GM19351 (cell line): ENCODE data around the gene B3GNT7.
"Not testable (repeated sequence)": the region's sequence is repeated elsewhere in the genome, so short reads cannot be mapped to it uniquely, and the experiment has no call there.

Experiments used
- ATAC-seq: cut with Tn5 transposase; IDR thresholded peaks from one replicate; pipeline ENCODE4 v1.9.1; 2021; ENCODE audit warnings: mild to moderate bottlenecking, moderate library complexity; ENCODE audit not compliant: unreplicated experiment

The B3GNT7 gene

GRCh38 chr2:231399046-231399852 lies 3.7 kb downstream of the B3GNT7 start:
- ATAC-seq: no peak

GRCh38 chr2:231399853-231400680 lies 4.6 kb downstream of the B3GNT7 start:
- ATAC-seq: no peak

DNA sequence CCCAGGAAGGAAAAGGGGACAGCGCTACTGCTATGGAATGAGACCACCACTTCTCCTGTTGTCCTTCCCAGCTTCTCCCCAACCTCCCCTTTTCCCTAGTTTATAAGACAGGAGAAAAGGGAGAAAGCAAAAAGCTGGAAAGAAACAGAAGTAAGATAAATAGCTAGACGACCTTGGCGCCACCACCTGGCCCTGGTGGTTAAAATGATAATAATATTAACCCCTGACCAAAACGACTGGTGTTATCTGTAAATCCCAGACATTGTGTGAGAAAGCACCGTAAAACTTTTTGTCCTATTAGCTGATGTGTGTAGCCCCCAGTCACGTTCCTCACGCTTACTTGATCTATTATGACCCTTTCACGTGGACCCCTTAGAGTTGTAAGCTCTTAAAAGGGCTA lies 5.2 kb downstream of the B3GNT7 start:
- ATAC-seq: not testable (repeated sequence)

DNA sequence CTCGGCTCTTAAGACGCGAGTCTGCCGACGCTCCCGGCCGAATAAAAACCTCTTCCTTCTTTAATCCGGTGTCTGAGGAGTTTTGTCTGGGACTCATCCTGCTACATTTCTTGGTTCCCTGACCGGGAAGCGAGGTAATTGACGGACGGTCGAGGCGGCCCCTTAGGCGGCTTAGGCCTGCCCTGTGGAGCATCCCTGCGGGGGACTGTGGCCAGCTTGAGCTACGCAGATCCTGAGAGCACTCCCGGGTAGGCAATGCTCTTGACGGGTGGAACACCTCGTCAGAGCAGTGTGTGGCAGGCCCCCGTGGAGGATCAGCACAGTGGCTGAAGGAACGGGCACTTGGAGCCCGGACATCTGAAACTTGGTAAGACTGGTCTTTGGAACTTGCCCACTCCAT lies 5.6 kb downstream of the B3GNT7 start:
- not testable (repeated sequence) for ATAC-seq

GRCh38 chr2:231403421-231404182 lies 8.1 kb downstream of the B3GNT7 start:
- ATAC-seq: not testable (repeated sequence)

DNA sequence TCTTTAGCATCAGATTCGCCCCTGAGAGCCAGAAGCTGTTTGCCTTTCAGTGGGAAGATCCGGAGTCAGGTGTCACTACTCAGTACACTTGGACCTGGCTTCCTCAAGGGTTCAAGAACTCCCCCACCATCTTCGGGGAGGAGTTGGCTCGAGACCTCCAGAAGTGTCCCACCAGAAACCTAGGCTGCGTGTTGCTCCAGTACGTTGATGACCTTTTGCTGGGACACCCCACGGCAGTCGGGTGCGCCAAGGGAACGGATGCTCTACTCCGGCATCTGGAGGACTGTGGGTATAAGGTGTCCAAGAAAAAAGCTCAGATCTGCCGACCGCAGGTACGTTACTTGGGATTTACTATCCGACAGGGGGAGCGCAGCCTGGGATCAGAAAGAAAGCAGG lies 8.7 kb downstream of the B3GNT7 start:
- not testable (repeated sequence) for ATAC-seq

DNA sequence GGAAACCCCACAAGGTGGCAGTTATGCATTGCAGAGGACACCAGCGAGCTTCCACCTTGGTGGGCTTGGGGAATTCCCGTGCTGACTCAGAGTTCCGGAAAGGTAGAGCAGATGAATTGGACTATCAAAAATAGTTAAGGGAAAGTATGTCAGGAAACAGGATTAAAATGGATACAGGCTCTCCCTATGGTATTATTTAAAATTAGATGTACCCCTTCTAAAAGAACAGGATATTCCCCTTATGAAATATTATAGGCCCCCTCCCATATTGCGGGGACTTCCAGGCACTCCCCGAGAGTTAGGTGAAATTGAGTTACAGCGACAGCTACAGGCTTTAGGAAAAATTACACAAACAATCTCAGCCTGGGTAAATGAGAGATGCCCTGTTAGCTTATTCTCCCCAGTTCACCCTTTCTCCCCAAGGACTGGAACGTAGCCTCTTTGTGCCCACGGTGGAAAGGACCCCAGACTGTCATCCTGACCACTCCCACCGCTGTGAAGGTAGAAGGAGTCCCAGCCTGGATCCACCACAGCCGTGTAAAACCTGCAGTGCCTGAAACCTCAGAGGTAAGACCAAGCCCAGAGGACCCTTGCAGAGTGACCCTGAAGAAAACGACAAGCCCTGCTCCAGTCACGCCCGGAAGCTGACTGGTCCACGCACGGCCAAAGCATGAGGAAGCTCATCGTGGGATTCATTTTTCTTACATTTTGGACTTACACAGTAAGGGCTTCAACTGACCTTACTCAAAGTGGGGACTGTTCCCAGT lies 10.3 kb downstream of the B3GNT7 start:
- ATAC-seq: not testable (repeated sequence)

DNA sequence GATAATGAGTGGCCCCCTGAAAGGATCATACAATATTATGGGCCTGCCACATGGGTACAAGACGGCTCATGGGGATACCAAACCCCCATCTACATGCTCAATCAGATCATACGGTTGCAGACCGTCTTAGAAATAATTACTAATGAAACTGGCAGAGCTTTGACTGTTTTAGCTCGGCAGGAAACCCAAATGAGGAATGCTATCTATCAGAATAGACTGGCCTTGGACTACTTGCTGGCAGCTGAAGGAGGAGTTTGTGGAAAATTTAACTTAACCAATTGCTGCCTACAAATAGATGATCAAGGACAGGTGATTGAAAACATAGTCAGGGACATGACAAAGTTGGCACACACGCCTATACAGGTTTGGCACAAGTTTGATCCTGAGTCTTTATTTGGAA lies 12.2 kb downstream of the B3GNT7 start:
- not testable (repeated sequence) for ATAC-seq

- not testable (repeated sequence) for ATAC-seq
These were observed 12.8 kb downstream of the B3GNT7 start for GRCh38 chr2:231408304-231408703.

- ATAC-seq: no peak
These were observed 14.3 kb downstream of the B3GNT7 start for GRCh38 chr2:231409776-231410175.

DNA sequence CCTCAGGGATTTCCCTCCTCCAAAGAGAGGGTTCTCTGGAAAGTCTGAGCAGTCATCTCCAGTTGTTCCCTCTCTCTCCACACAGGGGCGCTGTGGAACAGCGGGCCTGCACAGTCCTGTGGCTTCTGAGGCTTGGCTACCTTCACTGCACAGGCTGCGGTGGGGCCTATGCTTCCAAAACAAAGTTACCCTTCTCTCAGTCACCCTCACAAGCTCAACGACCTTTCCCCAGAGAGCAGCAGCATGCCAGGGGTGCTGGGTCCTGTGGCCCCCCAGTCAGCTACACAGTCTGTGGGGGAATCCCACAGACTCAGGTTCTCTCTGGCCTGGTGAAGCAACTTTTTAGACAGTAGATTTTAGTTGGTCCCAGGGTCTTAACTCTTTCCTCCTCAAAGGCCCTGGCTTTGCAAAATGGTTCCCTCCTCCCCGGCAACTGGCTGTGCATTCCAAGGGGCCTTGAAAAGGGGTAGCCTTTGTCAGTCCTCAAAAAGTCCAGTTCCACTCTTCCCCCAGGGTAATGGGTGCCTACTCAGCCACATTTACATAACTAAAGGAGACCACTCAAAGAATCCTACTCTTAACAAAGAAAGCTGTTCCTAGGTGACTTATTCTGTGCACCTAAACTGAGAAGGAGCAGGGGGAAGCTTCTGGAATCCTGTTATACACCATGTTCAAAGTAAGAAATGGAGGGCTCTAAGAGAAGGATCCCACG lies 14.9 kb downstream of the B3GNT7 start:
- ATAC-seq: no peak

DNA sequence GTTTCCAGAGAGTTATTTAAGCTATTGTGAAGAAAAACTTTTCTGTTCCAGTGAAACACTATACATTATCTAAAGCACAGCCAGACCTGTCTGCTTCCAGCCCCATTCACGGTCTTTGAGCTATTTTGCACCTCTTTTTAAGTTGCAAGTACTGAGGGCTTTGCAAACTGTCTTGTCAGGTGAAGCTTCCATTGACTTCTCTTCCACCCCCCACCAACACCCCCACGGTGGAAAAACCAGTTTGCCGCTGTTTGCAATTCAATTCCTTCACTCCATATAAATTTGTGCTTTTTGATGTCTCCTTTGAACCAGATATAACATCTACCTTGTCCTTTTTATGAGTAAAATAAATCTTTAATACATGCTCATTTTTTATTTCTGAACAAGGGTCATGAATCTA lies 15.7 kb downstream of the B3GNT7 start:
- no peak for ATAC-seq

- ATAC-seq: peak; percentile 98
These were observed 16.5 kb downstream of the B3GNT7 start for GRCh38 chr2:231411831-231412617.

DNA sequence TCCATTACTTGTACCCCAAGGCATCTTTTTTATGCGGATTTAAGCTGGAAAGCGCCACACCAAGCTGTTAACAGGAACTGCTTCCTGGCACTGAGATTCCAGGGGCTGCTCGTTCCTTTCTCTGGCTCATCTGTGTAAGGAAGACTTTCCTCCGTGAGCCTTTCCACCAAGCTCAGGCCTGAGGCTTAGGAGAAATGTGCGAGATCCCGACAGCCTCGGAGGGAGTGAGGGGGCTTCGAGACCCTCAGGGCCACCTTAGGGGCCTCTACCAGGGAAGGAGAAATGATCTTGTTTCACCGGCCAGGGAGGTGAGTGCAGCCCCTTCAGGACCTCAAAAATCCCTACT lies 17.1 kb downstream of the B3GNT7 start:
- no peak for ATAC-seq

DNA sequence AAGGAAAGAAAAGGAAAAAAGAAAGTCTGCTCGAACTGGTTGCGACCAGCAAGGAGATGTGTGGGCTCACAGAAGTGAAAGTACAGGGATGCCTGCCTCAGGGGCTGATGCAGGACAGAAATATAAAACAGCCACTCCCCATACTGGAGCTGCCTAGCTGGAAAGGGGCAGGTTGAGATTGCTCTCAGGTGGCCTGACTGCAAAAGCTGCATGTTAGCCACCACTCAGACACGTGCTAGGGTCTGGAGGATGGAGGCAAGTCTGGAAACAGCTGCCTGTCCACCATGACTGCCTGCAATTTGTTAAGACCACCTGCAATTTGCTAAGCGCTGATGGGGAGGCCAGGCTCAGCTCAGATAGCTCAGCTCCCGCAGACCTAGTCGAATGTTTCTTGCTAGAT lies 17.9 kb downstream of the B3GNT7 start:
- no peak for ATAC-seq

- ATAC-seq: no peak
These were observed 18.5 kb downstream of the B3GNT7 start for GRCh38 chr2:231413921-231414476.

- ATAC-seq: no peak
These were observed 19.5 kb downstream of the B3GNT7 start for GRCh38 chr2:231415029-231415428.

DNA sequence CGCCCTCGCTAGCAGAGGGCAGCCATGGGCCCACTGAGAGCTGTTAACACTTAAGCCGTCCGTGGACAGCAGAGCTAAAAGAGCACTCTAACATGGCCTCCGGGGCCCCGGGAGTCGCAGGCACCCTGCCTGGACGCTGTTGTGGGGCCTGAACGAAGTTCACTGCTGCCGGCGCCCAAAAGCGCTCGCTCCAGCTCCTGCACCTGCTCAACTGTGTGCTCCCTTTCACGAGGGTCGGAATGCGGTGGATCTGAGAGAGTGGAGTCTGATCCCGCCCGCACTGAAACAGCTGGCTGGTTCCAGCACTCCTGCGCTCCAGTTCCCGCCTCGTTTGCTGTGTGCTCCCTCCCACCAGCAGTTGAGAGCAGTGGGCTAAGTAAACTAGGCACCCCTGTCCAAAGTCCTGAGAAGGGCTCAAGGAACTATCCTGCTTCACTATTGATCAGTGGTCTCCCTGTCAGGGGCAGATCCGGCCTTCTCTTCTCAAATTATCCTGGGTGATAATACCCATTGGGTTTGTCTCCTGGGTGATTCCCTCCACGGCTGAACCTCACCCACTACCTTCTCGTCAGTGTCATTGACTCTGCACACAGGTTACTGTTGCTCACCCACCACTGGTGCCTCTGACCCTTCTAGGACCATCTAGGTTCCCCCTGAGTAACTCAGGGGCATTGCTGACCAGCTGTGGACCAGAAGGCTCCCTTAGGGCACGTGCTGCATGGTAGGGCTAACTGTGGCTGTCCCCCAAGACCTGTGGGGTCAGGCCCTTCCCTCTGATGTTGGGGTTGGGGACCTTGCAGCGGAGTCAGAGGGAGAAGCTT lies 23.5 kb downstream of the B3GNT7 start:
- ATAC-seq: no peak
